GM12878 (cell line): Measurements from ENCODE around the gene PLCB4. TPM values are rescaled to one million over a fixed set of nuclear protein-coding genes. Genes with fewer than 3 reads are reported as not detected.

Experiments
- ATAC-seq: fragments of 200-7000 bp; cut with Tn5 transposase; 3 replicates; pipeline ENCODE4 v1.9.1; 2020; ENCODE audit warnings: mild to moderate bottlenecking, moderate library complexity
- BruUV-seq: library from RNA; stranded (reverse); fragments of 400-500 nt; replicated peaks from 2 replicates; lab custom pipeline; 2021; lab: Mats Ljungman, UMichigan
- CTCF ChIA-PET: fragments of 300-600 bp; sonication (Branson Sonifier 250); formaldehyde crosslinking; extraction: SDS; loops from one replicate; lab custom pipeline; 2021; ENCODE audit warnings: inconsistent platforms; lab: Yijun Ruan, JAX
- POLR2A ChIA-PET: fragments of 350-600 bp; formaldehyde crosslinking; extraction: SDS; loops from one replicate; lab custom pipeline; 2021; ENCODE audit warnings: inconsistent platforms; lab: Charles Lee
- RAD21 ChIA-PET: fragments of 300-600 bp; sonication (Branson Sonifier 250); formaldehyde crosslinking; loops from one replicate; lab custom pipeline; 2023; ENCODE audit warnings: antibody characterized with exemption; ENCODE audit not compliant: unreplicated experiment; lab: Charles Lee
- SMC1A ChIA-PET: fragments of 300-600 bp; sonication (Branson Sonifier 250); formaldehyde crosslinking; loops from one replicate; lab custom pipeline; 2023; ENCODE audit not compliant: unreplicated experiment, uncharacterized antibody; lab: Charles Lee
- DNase-seq: peaks from one replicate; pipeline ENCODE4 v3.0.0-alpha.2; 2011; ENCODE audit warnings: low read depth, low spot score
- FAIRE-seq: peaks from 3 replicates; lab custom pipeline; 2011; peaks lifted over from hg19 to GRCh38; lab: Jason Lieb, UNC
- H2AFZ ChIP-seq: 2 replicates; pipeline ENCODE4 v1.6.0; 2011; ENCODE audit warnings: low read depth, low read length, control low read depth; ENCODE audit not compliant: control insufficient read depth
- H3K27ac ChIP-seq: 2 replicates; pipeline ENCODE4 v1.5.1; 2011; ENCODE audit warnings: control low read depth; ENCODE audit not compliant: control insufficient read depth, insufficient read depth
- H3K27me3 ChIP-seq, 2 experiments: replicated peaks in 1 of 2; 2 replicates each; pipeline versions ENCODE4 v1.6.0 to v1.6.1; 2011; ENCODE audit warnings: low read length in 1 of 2; ENCODE audit not compliant: control insufficient read depth in 2 of 2, insufficient read depth in 2 of 2
- H3K36me3 ChIP-seq, 2 experiments: 2 replicates each; pipeline ENCODE4 v1.5.1; 2011; ENCODE audit warnings: low read length in 1 of 2; ENCODE audit not compliant: control insufficient read depth in 2 of 2, insufficient read depth in 2 of 2
- H3K4me1 ChIP-seq: 2 replicates; pipeline ENCODE4 v1.6.1; 2011; ENCODE audit warnings: mild to moderate bottlenecking, low read length, moderate library complexity, mixed read lengths; ENCODE audit not compliant: control insufficient read depth, insufficient read depth
- H3K4me2 ChIP-seq: 2 replicates; pipeline ENCODE4 v1.6.0; 2011; ENCODE audit warnings: control low read depth; ENCODE audit not compliant: control insufficient read depth, insufficient read depth
- H3K4me3 ChIP-seq: fragments of 200-600 bp; sonication (generic); 2 replicates; pipeline ENCODE4 v1.5.1; 2016
- H3K79me2 ChIP-seq: 2 replicates; pipeline ENCODE4 v1.6.0; 2011; ENCODE audit warnings: low read length; ENCODE audit not compliant: control insufficient read depth, insufficient read depth
- H3K9ac ChIP-seq: 2 replicates; pipeline ENCODE4 v1.8.0; 2011; ENCODE audit warnings: low read length, control low read depth, mixed read lengths; ENCODE audit not compliant: control insufficient read depth, insufficient read depth
- H3K9me3 ChIP-seq: replicated peaks from 3 replicates; pipeline ENCODE4 v1.5.1; 2011; ENCODE audit warnings: mild to moderate bottlenecking, low read length; ENCODE audit not compliant: control insufficient read depth, insufficient read depth
- H4K20me1 ChIP-seq: 2 replicates; pipeline ENCODE4 v1.6.0; 2011; ENCODE audit not compliant: control insufficient read depth, insufficient read depth
- CREB1 ChIP-seq: IDR thresholded peaks from 2 replicates; pipeline ENCODE4 v1.6.1; 2012; ENCODE audit warnings: low read depth, mild to moderate bottlenecking, inconsistent platforms
- EP300 ChIP-seq, 2 experiments: fragments of 150-350 bp in 1 of 2; IDR thresholded peaks; 2 replicates each; pipeline ENCODE4 v1.6.1; 2011 to 2012; ENCODE audit warnings: low read depth in 2 of 2, low read length in 2 of 2, borderline replicate concordance in 1 of 2, improper control_type of control experiment in 1 of 2, inconsistent platforms in 1 of 2; ENCODE audit not compliant: control insufficient read depth in 1 of 2
- YY1 ChIP-seq: IDR thresholded peaks from 2 replicates; pipeline ENCODE4 v1.6.1; 2011; ENCODE audit warnings: low read depth, mild to moderate bottlenecking, low read length
- WGBS: methylation state at CpG from one replicate; pipeline ENCODE4 v1.1.6; 2016; ENCODE audit warnings: low lambda C conversion rate; ENCODE audit not compliant: insufficient replicate concordance, insufficient coverage; ENCODE audit errors: missing lambda C conversion rate; 5-methylcytosine and 5-hydroxymethylcytosine counted together
- in situ Hi-C: fragments of 300-500 bp; cut with MboI; formaldehyde crosslinking; loops from 9 replicates; pipeline ENCODE4 v1.14.3; 2018; ENCODE audit warnings: mixed read lengths
- intact Hi-C: fragments of 100-400 bp; cut with micrococcal nuclease; formaldehyde crosslinking; loops from one replicate; pipeline ENCODE4 v1.14.2; 2022; ENCODE audit not compliant: unreplicated experiment
- polyA plus RNA-seq, 11 experiments: library from polyadenylated mRNA; depleted of rRNA in 4 of 11; unstranded in 6 of 11; stranded (reverse) in 5 of 11; fragments of >200 nt; fragmentation: Nextera tagmentation in 4 of 11; fragmentation: Illumina TruSeq in 1 of 11; extraction: Ambion mirVana in 4 of 11; extraction: Trizol in 1 of 11; gene quantifications; 1 replicate in 1 of 11; 2 replicates in 10 of 11; pipeline versions ENCODE4 v1.2.1 to v1.2.3, GENCODE V29; 2011 to 2016; ENCODE audit warnings: inconsistent platforms in 2 of 11, missing spikeins in 2 of 11, low read depth in 1 of 11
- total RNA-seq, 4 experiments: library from RNA; depleted of rRNA in 3 of 4; stranded (reverse); fragments of >200 nt in 3 of 4; fragmentation: Illumina TruSeq in 1 of 4; extraction: Trizol in 1 of 4; gene quantifications; 2 replicates each; pipeline versions ENCODE4 v1.2.1 to v1.2.3, GENCODE V29; 2013 to 2021
- TF ChIP-seq, protein P1 (sequence below): fragments of 450-650 bp; formaldehyde crosslinking; IDR thresholded peaks from 2 replicates; pipeline ENCODE4 v1.4.0; 2022; ENCODE audit warnings: mild to moderate bottlenecking, moderate library complexity
- TF ChIP-seq, protein P2 (sequence below): IDR thresholded peaks from 2 replicates; pipeline ENCODE4 v1.6.1; 2012; ENCODE audit warnings: improper control_type of control experiment, low read depth, low read length; ENCODE audit not compliant: insufficient replicate concordance
- TF ChIP-seq, protein P3 (sequence below): fragments of 450-650 bp; IDR thresholded peaks from 2 replicates; pipeline ENCODE4 v1.6.1; 2016; ENCODE audit warnings: mild to moderate bottlenecking

PLCB4 gene
- total and polyA plus RNA-seq, 10 of the 15 experiments (the other 5 are each of a cell fraction or from before 2014, with no cell fraction given), result not detected

DNA sequence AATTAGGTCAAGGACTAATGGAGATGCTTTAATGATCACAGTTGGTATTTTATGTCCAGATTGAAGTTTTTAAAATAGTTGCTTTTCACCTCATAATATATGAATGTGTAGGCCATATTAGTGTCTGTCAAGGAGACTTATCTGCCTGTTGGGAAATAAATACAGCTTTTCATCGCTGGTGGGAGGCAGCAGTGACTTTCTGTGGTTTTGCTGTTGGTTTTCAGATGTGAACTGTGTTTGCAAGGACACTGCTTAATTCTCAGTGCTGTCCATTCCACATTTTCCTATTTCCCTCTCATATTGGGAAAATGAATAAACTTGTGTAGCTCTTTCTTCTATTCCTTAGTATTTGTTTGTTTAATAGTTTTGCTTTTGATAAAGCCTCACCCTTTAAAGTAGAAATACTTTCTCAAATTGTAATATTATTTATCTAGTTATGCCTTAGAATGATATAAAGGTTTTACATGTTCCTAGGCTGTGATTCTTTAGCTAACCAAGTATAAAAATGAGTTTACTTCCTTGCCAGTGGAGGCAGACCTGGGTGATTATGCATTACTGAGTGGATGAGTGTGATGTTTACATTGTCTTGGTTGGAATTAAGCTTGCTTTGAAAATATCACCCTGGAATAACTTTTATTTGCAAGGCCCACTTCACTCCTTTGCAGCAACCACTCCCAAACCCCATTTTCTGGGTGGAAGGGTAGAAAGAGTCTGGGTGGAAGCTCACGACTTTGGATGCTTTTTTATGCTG, 3.3 kb downstream of the PLCB4 start:
- POLR2A ChIA-PET, result no interaction called here
- SMC1A ChIA-PET, result interaction anchor here (0.8 kb wide), 1 partner anchor 12 kb away, joined by 3 read pairs; no protein-coding TSS in a partner anchor
- WGBS, result 0% methylated on average over 2 of the region's 2 CpGs
- intact Hi-C loops (no loop called here), in situ Hi-C loops (loop anchor here (5.0 kb wide), 1 partner anchor 50 kb away; no protein-coding TSS in a partner anchor)
- H3K27me3 ChIP-seq, result no peaks in the 10 kb centered on the region; a peak in 2 of 4 replicates
- FAIRE-seq (no peak), ATAC-seq (no peak), DNase-seq (no peak)
- no peaks in the 10 kb centered on the region for H3K79me2 ChIP-seq
- no TSS peak for BruUV-seq
- H3K9me3 ChIP-seq, result no peaks in the 10 kb centered on the region
- H3K36me3 ChIP-seq, result no peaks in the 10 kb centered on the region
- H3K9ac ChIP-seq, result no peak overlapping the region
- H3K4me3 ChIP-seq, result no peak overlapping the region
- H3K4me2 ChIP-seq, result no peak overlapping the region
- TF ChIP-seq CREB1 (no peak), EP300 (IDR thresholded peaks at IDR 0.05; ENCODE audit: borderline replicate concordance in 1 of 2, control insufficient read depth in 1 of 2, low read depth in 2 of 2, low read length in 2 of 2) (no peak), YY1 (no peak)
- TF ChIP-seq, protein P1, sequence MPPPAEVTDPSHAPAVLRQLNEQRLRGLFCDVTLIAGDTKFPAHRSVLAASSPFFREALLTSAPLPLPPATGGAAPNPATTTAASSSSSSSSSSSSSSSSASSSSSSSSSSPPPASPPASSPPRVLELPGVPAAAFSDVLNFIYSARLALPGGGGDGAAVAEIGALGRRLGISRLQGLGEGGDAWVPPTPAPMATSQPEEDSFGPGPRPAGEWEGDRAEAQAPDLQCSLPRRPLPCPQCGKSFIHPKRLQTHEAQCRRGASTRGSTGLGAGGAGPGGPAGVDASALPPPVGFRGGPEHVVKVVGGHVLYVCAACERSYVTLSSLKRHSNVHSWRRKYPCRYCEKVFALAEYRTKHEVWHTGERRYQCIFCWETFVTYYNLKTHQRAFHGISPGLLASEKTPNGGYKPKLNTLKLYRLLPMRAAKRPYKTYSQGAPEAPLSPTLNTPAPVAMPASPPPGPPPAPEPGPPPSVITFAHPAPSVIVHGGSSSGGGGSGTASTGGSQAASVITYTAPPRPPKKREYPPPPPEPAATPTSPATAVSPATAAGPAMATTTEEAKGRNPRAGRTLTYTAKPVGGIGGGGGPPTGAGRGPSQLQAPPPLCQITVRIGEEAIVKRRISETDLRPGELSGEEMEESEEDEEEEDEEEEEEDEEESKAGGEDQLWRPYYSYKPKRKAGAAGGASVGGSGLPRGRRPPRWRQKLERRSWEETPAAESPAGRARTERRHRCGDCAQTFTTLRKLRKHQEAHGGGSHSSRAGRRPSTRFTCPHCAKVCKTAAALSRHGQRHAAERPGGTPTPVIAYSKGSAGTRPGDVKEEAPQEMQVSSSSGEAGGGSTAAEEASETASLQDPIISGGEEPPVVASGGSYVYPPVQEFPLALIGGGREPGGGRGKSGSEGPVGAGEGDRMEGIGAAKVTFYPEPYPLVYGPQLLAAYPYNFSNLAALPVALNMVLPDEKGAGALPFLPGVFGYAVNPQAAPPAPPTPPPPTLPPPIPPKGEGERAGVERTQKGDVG (CRISPR knock-in tag), result no peak
- TF ChIP-seq, protein P2, sequence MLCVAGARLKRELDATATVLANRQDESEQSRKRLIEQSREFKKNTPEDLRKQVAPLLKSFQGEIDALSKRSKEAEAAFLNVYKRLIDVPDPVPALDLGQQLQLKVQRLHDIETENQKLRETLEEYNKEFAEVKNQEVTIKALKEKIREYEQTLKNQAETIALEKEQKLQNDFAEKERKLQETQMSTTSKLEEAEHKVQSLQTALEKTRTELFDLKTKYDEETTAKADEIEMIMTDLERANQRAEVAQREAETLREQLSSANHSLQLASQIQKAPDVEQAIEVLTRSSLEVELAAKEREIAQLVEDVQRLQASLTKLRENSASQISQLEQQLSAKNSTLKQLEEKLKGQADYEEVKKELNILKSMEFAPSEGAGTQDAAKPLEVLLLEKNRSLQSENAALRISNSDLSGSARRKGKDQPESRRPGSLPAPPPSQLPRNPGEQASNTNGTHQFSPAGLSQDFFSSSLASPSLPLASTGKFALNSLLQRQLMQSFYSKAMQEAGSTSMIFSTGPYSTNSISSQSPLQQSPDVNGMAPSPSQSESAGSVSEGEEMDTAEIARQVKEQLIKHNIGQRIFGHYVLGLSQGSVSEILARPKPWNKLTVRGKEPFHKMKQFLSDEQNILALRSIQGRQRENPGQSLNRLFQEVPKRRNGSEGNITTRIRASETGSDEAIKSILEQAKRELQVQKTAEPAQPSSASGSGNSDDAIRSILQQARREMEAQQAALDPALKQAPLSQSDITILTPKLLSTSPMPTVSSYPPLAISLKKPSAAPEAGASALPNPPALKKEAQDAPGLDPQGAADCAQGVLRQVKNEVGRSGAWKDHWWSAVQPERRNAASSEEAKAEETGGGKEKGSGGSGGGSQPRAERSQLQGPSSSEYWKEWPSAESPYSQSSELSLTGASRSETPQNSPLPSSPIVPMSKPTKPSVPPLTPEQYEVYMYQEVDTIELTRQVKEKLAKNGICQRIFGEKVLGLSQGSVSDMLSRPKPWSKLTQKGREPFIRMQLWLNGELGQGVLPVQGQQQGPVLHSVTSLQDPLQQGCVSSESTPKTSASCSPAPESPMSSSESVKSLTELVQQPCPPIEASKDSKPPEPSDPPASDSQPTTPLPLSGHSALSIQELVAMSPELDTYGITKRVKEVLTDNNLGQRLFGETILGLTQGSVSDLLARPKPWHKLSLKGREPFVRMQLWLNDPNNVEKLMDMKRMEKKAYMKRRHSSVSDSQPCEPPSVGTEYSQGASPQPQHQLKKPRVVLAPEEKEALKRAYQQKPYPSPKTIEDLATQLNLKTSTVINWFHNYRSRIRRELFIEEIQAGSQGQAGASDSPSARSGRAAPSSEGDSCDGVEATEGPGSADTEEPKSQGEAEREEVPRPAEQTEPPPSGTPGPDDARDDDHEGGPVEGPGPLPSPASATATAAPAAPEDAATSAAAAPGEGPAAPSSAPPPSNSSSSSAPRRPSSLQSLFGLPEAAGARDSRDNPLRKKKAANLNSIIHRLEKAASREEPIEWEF, result no peak
- TF ChIP-seq, protein P3, sequence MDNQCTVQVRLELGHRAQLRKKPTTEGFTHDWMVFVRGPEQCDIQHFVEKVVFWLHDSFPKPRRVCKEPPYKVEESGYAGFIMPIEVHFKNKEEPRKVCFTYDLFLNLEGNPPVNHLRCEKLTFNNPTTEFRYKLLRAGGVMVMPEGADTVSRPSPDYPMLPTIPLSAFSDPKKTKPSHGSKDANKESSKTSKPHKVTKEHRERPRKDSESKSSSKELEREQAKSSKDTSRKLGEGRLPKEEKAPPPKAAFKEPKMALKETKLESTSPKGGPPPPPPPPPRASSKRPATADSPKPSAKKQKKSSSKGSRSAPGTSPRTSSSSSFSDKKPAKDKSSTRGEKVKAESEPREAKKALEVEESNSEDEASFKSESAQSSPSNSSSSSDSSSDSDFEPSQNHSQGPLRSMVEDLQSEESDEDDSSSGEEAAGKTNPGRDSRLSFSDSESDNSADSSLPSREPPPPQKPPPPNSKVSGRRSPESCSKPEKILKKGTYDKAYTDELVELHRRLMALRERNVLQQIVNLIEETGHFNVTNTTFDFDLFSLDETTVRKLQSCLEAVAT, result no peak
- CTCF ChIA-PET, result interaction anchor here (1.5 kb wide), 1 partner anchor 212 kb away, joined by 3 read pairs; no protein-coding TSS in a partner anchor
- H2AFZ ChIP-seq, result no peak overlapping the region
- H3K4me1 ChIP-seq, result no peaks in the 10 kb centered on the region
- no peaks in the 10 kb centered on the region for H4K20me1 ChIP-seq
- H3K27ac ChIP-seq, result no peak overlapping the region
- RAD21 ChIA-PET, result no interaction called here
